NCI-H460 (cell line): ENCODE data around the gene CD33. TPM values are rescaled to one million over a fixed set of nuclear protein-coding genes. Genes with fewer than 3 reads are reported as not detected.
"Not testable (repeated sequence)": the region's sequence is repeated elsewhere in the genome, so short reads cannot be mapped to it uniquely, and the experiment has no call there.

Source experiments
- DNase-seq: peaks from one replicate; pipeline ENCODE4 v3.0.0-alpha.2; 2016; ENCODE audit warnings: low read depth; ENCODE audit errors: extremely low read depth
- total RNA-seq: library from RNA; depleted of rRNA; stranded (reverse); fragments of >200 nt; shearing (Covaris generic); gene quantifications from 2 replicates; pipeline ENCODE4 v1.2.3, GENCODE V29; 2014

The CD33 gene
- total RNA-seq, 1 experiment from 2014 or later: 0.22 TPM

- DNase-seq: no peak
These were observed 17.1 kb upstream of the CD33 start for GRCh38 chr19:51207747-51208146.

- DNase-seq: no peak
These were observed 14.6 kb upstream of the CD33 start for GRCh38 chr19:51210191-51210784.

- not testable (repeated sequence) for DNase-seq
These were observed 14.0 kb upstream of the CD33 start for GRCh38 chr19:51210874-51211361.

GRCh38 chr19:51211833-51212232, 13.0 kb upstream of the CD33 start:
- DNase-seq: no peak

- no peak for DNase-seq
These were observed 5.6 kb upstream of the CD33 start for GRCh38 chr19:51219307-51219706.

- no peak for DNase-seq
These were observed 4.9 kb upstream of the CD33 start for GRCh38 chr19:51219971-51220370.

GRCh38 chr19:51220996-51221395, 3.9 kb upstream of the CD33 start:
- no peak for DNase-seq

- DNase-seq: no peak
These were observed 678 bp upstream of the CD33 start for GRCh38 chr19:51224163-51224641.

- no peak for DNase-seq
These were observed 1.2 kb downstream of the CD33 start for GRCh38 chr19:51226067-51226466.

GRCh38 chr19:51227326-51227725, 2.4 kb downstream of the CD33 start:
- no peak for DNase-seq

- no peak for DNase-seq
These were observed 3.1 kb downstream of the CD33 start for GRCh38 chr19:51227966-51228365.

- no peak for DNase-seq
These were observed 16.0 kb downstream of the CD33 start for GRCh38 chr19:51240866-51241265.

GRCh38 chr19:51242881-51243630, 18.2 kb downstream of the CD33 start:
- no peak for DNase-seq

- DNase-seq: no peak
These were observed 21.3 kb downstream of the CD33 start for GRCh38 chr19:51246164-51246552.

- DNase-seq: no peak
These were observed 23.2 kb downstream of the CD33 start for GRCh38 chr19:51247972-51248590.

GRCh38 chr19:51250786-51251467, 26.0 kb downstream of the CD33 start, which contains the start of gene SIGLECL1:
SIGLECL1 (plus strand) TSS chr19:51251080; CDS start chr19:51264073, 12,993 bp downstream.
- DNase-seq: no peak

GRCh38 chr19:51251468-51251820, 26.6 kb downstream of the CD33 start:
- DNase-seq: no peak

GRCh38 chr19:51252306-51253079, 27.6 kb downstream of the CD33 start:
- DNase-seq: no peak

- no peak for DNase-seq
These were observed 28.4 kb downstream of the CD33 start for GRCh38 chr19:51253088-51253806.
